SIG-M5 (cell line): ENCODE results near the gene HLTF.
"Not testable (repeated sequence)": the region's sequence is repeated elsewhere in the genome, so short reads cannot be mapped to it uniquely, and the experiment has no call there.

Source experiments
- DNase-seq: peaks from one replicate; lab custom pipeline; 2025; lab: John Stamatoyannopoulos, UW

The HLTF gene

GRCh38 chr3:148991219-148992026, 94.9 kb downstream of the HLTF start, which contains the start of gene GYG1:
GYG1 (plus strand) TSS chr3:148991540; CDS start chr3:148991641, 101 bp downstream.
- peak; percentile 32 for DNase-seq

- DNase-seq, result no peak
Observed at GRCh38 chr3:148990236-148990635, 96.1 kb downstream of the HLTF start.

GRCh38 chr3:148987551-148987950, 98.8 kb downstream of the HLTF start:
- not testable (repeated sequence) for DNase-seq

DNA sequence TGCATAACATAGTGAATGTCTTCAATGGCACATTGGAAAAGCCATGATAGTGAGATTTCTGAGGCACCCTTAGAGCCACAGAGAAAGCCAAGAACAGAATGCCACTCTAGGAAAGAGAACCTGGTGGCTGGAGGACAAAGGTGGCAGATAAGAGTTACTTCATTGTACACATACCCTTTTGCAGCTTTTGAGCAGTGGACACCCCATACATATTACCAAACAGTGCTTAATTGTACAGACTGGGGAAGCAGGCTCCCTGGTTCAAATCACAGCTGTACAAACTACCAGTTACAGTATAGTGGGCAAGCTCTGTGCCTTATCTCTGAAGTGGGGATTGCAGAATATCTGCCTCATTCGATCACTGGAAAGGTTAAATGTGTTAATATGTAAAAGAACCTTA, 105.1 kb downstream of the HLTF start:
- DNase-seq, result no peak
